PFSK-1 (cell line): ENCODE data around the gene TFAM.

Source experiments
- FOXP2 ChIP-seq: optimal IDR thresholded peaks from 2 replicates; pipeline ENCODE3; 2011; ENCODE audit warnings: borderline replicate concordance, control low read depth, inconsistent platforms; ENCODE audit not compliant: insufficient read depth; ENCODE audit errors: extremely low read length, extremely low read depth
- POLR2AphosphoS5 ChIP-seq: IDR thresholded peaks from 2 replicates; pipeline ENCODE4 v1.6.1; 2012; ENCODE audit warnings: low read depth, mild to moderate bottlenecking, control low read depth, low read length, moderate library complexity
- SIN3A ChIP-seq: IDR thresholded peaks from 2 replicates; pipeline ENCODE4 v1.6.1; 2012; ENCODE audit warnings: mild to moderate bottlenecking, low read length, moderate library complexity, borderline replicate concordance; ENCODE audit not compliant: insufficient read depth
- TAF1 ChIP-seq: IDR thresholded peaks from 2 replicates; pipeline ENCODE4 v1.6.1; 2012; ENCODE audit warnings: low read length, control low read depth, borderline replicate concordance; ENCODE audit not compliant: insufficient read depth
- TF ChIP-seq, protein P1 (sequence below), 2 experiments: IDR thresholded peaks; 2 replicates each; pipeline versions ENCODE4 v1.6.1 to v1.8.0; 2011 to 2012; ENCODE audit warnings: low read depth in 2 of 2, low read length in 2 of 2, control low read depth in 1 of 2, inconsistent platforms in 1 of 2, mild to moderate bottlenecking in 1 of 2, moderate library complexity in 1 of 2; ENCODE audit not compliant: insufficient read depth in 1 of 2

TFAM gene

DNA sequence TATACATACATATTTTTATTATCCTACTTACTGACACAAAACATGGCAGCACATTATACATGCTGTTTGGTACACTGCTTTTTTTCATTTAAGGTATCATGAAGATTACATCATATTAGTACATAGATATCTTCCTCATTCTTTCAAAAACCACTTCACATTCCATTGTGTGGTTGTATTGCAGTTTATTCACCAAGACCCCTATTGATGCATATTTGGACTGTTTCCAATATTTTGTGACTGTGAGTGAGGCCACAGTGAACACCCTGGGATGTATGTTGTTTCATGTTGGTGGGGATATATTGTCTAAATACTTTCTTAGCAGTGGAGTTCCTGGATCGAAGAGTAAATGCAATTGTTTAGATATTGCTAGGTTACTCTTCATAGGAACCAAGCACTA is 39.0 kb downstream of the TFAM start:
- no peak for TF ChIP-seq SIN3A
- TF ChIP-seq TAF1: no peak
- no peak for TF ChIP-seq POLR2AphosphoS5
- TF ChIP-seq, protein P1, sequence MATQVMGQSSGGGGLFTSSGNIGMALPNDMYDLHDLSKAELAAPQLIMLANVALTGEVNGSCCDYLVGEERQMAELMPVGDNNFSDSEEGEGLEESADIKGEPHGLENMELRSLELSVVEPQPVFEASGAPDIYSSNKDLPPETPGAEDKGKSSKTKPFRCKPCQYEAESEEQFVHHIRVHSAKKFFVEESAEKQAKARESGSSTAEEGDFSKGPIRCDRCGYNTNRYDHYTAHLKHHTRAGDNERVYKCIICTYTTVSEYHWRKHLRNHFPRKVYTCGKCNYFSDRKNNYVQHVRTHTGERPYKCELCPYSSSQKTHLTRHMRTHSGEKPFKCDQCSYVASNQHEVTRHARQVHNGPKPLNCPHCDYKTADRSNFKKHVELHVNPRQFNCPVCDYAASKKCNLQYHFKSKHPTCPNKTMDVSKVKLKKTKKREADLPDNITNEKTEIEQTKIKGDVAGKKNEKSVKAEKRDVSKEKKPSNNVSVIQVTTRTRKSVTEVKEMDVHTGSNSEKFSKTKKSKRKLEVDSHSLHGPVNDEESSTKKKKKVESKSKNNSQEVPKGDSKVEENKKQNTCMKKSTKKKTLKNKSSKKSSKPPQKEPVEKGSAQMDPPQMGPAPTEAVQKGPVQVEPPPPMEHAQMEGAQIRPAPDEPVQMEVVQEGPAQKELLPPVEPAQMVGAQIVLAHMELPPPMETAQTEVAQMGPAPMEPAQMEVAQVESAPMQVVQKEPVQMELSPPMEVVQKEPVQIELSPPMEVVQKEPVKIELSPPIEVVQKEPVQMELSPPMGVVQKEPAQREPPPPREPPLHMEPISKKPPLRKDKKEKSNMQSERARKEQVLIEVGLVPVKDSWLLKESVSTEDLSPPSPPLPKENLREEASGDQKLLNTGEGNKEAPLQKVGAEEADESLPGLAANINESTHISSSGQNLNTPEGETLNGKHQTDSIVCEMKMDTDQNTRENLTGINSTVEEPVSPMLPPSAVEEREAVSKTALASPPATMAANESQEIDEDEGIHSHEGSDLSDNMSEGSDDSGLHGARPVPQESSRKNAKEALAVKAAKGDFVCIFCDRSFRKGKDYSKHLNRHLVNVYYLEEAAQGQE (IDR thresholded peaks at IDR 0.05; ENCODE audit: insufficient read depth in 1 of 2, low read depth in 2 of 2, low read length in 2 of 2): no peak
- no peak for TF ChIP-seq FOXP2

DNA sequence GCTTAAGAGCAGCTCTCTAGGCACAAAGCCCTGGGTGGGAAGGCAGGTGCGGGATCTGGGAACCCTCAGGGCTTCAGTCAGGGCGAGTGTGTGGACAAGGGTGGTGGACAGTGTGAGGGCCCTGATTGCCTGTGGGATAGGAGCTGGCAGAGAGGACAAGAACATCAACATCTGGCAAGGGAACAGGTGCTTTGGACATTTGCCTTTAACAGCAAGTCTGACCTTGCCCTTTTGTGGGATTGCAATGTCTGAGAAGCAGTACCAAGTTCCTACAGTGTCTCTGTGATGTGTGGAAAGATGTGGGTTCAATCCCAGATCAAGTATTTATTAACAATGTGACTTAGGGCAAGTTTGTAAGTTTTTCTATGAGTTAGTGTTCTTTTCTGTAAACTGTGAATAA is 46.7 kb downstream of the TFAM start:
- TF ChIP-seq POLR2AphosphoS5 (no peak), SIN3A (no peak), FOXP2 (no peak), TAF1 (no peak)
- TF ChIP-seq, protein P1 (IDR thresholded peaks at IDR 0.05; ENCODE audit: insufficient read depth in 1 of 2, low read depth in 2 of 2, low read length in 2 of 2): no peak

DNA sequence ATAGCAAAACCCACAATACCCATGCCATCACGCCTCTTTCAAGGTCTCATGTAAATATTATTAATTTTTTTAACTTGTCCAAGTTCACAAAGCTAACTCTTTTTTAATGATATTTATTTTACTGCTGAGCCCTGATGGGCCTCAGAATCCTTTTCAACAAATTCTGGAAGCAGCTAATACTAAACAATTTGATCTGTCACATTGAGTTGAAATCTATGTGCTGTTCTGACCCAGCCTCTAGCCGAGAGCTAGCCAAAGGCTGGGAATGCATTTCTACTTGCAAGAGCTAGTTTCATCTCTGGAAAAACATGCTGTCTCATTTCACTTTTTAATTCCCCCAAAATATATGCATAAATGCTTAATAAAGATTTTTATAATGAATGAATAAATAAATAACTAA is 47.9 kb downstream of the TFAM start:
- TF ChIP-seq TAF1: no peak
- no peak for TF ChIP-seq FOXP2
- TF ChIP-seq, protein P1 (IDR thresholded peaks at IDR 0.05; ENCODE audit: insufficient read depth in 1 of 2, low read depth in 2 of 2, low read length in 2 of 2): no peak
- TF ChIP-seq POLR2AphosphoS5: no peak
- no peak for TF ChIP-seq SIN3A

DNA sequence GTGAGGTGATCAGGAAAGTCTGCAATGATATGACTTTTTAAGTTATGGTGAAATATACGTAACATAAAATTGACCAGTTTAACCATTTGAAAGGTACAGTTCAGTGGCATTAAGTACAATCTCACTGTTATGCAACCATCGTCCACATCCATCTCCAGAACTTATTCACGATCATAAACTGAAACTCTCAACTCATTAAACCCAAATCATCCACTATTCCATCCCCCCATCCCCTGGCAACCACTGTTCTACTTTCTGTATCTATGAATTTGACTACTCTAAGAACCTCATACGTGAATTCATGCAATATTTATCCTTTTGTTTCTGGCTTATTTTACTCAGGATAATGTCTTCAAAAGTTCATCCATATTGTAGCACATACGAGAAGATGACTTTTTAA is 48.4 kb downstream of the TFAM start:
- TF ChIP-seq FOXP2: no peak
- no peak for TF ChIP-seq SIN3A
- TF ChIP-seq POLR2AphosphoS5: no peak
- TF ChIP-seq, protein P1 (IDR thresholded peaks at IDR 0.05; ENCODE audit: insufficient read depth in 1 of 2, low read depth in 2 of 2, low read length in 2 of 2): no peak
- no peak for TF ChIP-seq TAF1

DNA sequence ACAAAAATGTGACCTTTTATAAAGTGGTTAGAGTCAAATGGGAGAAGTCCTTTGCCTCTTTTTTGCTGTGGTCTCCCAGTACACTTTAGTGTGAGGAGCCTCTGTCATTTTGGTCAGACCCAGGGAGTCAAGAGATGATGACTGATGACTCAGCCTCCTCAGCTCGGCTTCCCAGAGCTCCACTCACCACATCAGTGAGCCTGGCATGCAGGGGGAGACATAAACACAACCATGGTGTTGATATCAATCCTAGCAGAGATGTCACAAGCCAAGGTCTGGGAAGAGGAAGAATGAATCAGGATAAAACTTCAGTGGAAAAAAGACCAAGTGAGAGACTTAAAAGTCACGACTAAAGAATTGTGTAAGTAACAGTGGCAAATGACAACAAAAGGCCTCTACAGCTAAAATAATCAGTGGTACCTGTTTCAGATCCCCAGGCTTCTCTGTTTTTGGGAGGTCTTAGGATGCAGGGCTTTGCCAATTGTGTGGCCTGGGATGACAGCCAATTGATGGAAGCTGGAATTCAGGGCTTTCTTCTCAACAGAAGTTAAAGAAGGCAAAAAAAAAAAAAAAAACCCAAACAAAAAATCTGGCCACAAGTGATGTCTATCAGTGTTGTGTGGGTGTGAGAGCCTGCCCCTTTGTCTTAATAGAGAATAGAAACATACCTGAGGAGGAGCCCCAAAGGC is 50.2 kb downstream of the TFAM start:
- TF ChIP-seq TAF1 (no peak), POLR2AphosphoS5 (no peak), FOXP2 (no peak), SIN3A (no peak)
- TF ChIP-seq, protein P1 (IDR thresholded peaks at IDR 0.05; ENCODE audit: insufficient read depth in 1 of 2, low read depth in 2 of 2, low read length in 2 of 2): no peak
